Endometrial microvascular endothelial cells (primary cell): Measurements from ENCODE around the gene SNAPIN. TPM values are rescaled to one million over a fixed set of nuclear protein-coding genes. Genes with fewer than 3 reads are reported as not detected.

Experiments used
- in situ Hi-C: cut with HindIII; loops from 2 replicates; pipeline ENCODE4 v1.10.0; 2017; ENCODE audit warnings: low sequenced_read_pairs, low pct_unique_long_range_greater_than_20kb; ENCODE audit errors: inconsistent ontology term
- total RNA-seq: library from RNA; depleted of rRNA; stranded (reverse); fragments of >200 nt; gene quantifications from one replicate; pipeline ENCODE4 v1.2.3, GENCODE V29; 2015; ENCODE audit errors: inconsistent ontology term

Gene SNAPIN, protein sequence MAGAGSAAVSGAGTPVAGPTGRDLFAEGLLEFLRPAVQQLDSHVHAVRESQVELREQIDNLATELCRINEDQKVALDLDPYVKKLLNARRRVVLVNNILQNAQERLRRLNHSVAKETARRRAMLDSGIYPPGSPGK
- total RNA-seq, result 68.6 TPM

DNA sequence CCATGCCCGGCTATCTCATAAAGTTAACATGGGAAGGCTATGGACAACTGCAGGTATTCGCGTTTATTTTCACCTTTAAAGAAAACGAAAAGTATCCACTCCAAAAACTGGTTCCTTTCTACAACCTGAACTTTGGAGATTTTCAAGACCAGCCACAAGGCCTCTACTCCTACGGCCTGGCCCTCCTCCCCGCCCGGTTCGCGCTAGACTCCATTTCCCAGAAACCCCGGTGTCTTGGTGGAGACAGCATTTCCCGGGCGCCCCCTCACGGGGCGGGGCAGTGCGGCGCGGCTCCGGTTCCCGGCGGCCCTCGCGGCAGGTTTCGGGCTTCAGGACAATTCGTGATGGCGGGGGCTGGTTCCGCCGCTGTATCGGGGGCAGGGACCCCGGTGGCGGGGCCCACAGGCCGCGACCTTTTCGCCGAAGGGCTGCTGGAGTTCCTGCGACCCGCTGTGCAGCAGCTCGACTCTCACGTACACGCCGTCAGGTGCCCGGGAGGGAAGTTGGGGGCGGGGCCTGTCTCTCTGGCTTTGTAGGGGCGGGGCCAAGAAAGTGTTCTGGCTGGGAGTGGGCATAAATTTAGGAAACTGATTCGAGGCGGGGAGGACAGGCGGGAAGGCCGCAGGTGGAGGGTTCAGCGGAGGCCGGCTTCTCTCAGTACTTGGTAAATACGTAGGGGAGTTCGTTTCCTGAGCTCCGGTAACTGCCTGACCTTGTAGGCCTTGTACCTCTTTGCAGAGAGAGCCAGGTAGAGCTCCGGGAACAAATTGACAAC, at the start of gene SNAPIN:
SNAPIN (plus strand) TSS at position 304 of the 775 bp plus-strand sequence; CDS start at position 345, 41 bp downstream.
- in situ Hi-C loops, result no loop called here

DNA sequence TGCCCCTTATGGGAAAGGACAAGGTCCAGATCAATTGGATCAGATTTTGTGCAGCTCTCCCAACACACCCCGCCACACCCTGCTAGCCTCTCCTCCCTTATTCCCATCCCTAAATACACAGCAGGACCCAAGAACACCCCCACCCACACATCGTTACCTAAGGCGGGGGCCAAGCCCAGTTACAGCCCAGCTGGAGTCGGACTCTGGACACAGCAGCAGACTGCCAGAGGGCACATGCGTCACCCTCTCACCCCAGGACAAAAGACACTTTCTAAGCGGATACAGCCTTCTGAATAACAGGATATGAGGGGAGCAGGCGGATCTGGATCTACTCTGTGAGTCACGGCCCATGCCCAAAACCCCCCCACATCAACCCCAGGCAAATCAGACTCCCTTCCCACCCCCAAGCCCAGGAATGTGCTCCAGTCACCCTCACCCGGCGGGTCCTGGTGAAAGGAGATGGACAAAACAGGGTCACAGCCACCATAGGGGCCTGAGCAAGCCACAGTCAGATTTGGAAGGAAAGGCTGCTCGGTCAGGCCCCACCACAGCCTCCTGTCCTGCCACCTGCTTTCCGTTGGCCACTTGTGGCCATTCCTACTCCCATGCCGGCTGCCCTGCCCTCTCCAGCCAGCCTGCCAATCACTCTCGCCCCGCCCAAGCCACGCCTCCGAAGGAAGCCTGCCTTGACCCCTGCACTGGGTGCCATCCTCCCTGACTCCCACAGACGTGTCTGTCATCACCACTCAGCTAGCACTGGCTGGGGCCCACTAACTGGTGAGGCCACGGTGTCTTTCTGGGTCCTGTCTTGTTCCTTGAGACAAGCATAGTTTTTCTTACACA, 49.5 kb upstream of the SNAPIN start:
- in situ Hi-C loops, result no loop called here

DNA sequence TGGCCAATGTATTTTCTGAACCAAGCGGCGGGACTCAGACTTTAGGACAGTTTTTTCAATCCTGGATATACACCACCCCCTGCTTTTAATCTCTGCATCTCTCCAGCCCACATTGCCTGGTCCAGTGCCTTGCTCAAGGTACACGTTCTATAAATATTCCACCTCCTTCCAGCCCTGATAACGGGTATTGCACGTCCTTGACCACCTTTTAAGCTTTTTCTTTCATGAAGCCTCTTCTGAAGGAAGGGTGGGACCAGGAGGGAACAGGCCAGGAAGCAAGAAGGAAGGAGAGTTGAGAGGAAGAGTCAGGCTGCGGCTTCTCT, 49.0 kb upstream of the SNAPIN start:
- in situ Hi-C loops, result no loop called here

DNA sequence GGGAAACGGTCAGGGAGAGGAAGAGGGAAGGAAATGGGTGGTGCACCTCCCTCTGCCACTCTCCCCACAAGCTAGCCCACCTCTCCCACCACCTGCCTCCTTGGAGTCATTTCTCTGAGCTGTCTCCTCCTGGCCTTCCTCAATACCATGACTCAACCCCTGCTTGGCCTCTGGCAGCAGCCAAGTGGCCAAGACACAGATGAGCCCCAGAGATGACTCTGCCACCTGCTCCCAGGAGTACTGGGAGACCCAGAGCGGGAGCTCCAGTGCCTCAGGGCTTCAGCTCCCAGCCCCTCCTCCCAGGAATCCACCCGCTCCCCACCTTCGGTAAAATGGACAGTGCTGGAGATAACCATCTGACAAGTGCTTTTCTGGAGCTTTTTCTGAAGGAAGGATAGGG, 48.2 kb upstream of the SNAPIN start:
- in situ Hi-C loops, result no loop called here

DNA sequence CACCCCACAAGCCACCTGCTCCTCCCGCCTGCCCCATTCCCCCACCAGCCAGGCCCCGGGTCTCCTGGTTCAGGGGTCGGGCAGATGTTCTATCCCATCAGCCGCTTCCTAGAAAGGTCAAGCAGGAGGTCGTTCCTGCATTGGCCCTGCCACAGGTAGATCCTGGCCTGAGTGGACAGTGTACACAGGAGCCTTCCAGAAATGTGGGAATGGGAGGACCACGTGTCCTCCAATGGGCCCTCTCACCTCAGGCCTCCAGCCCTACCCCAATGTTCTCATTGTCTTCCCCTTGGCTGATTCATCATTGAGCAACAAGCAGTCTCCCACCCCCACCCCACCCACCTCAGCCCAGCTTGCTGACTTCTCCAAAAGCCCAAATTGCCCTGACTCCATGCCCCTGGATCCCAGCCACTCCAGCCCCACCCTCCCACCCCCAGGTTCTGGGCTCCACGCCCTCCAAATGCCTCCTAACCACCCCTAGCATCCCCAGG, 47.6 kb upstream of the SNAPIN start:
- in situ Hi-C loops, result no loop called here

DNA sequence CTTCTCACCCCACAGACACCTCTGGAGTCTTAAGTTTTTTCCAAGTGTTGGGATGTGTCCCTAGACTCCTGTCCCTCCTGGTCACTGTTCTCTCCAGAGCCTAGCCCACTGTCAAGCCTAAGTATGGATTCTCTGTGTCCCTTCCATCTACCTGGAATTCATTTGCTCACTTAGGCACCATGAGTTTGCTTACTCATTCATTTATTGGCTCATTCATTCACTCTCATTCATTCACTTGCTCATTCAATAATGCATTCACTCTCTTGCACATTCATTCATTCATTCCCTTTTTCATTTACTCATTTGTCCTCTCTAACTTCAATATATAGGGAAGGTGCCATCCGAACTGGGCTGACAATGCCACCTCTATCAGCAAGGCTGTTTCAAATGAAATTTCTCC, 47.1 kb upstream of the SNAPIN start:
- in situ Hi-C loops, result no loop called here

DNA sequence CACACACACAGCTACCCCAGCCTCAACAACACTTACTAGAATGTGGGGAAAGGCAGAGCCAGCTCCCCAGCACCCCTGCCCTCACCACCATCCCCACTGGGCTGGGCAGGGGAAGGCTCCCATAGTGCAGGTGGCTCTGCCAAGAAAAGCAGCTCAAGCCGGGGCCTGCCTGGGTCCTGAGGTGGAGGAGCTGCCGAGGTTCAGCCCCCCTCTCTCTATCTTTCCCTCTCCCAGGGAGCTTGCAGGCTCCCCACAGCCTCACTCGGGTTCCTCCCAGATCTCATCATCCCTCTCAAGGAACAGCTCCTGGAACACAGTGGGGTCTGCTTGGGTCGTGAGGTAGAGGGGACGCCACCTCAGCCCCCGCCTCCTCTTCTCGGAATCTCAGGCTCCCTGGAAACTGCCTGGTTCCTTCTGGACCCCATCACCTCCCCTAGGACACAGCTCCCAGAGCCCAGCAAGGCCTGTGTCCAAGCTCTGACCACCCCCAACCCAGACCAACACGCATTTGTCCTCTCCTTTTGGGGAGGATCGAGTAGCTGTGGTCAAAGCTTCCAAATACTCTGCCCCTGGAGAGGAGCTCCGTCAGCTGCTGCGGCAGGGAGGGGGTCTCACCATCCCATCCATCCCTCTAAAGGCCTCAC, 46.3 kb upstream of the SNAPIN start:
- in situ Hi-C loops, result no loop called here

DNA sequence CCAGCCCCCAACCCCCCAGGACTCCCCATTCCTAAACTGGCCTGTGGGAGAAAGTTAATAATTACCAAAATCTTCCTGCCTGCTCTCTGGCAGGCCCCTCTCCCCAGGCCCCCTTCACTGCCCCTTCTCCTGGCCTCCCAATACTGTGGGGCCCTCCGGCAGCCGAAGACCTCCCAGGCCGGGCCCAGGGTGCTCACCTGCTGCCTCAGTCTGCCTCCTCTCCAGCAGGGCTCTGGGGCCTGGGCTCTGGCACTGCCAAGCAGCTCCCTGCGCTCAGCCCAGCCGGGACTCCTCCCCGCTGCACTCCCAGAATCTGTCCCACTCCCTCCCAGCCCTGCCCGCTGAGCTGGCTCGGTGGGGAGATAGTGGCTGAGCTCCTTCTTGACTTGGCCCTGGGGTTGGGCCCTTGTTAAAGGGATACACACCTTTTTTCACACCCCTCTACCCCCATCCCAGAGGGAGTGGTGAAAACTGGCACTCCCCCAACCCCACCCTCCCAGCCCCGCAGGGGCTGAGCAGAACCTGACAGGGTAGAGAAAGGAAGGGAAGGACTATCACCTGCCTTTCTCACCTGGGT, 45.7 kb upstream of the SNAPIN start, which contains the start of gene S100A16:
S100A16 (minus strand) TSS at position 383 of the 577 bp plus-strand sequence. CDS start 4,986 bp downstream, outside the sequence.
- in situ Hi-C loops, result no loop called here

DNA sequence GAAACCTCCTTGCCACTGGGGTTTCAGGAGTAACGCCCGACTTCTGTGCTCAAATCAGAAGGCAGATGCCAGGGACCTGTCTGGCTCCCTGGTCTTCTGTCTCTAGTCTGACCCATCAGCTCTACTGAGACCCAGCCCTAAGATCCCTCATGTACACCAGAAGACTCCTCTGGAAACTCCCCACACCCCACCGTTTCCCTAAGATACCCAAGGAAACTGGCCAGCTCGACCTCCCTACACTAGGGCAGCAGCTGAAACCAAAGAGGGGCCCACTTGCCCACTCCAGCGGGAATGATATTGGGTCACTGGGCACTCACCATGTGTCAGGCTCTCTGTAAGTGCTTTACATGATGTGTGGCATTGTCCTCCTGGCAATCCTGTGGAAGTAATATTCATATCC, 45.1 kb upstream of the SNAPIN start:
- in situ Hi-C loops, result no loop called here

DNA sequence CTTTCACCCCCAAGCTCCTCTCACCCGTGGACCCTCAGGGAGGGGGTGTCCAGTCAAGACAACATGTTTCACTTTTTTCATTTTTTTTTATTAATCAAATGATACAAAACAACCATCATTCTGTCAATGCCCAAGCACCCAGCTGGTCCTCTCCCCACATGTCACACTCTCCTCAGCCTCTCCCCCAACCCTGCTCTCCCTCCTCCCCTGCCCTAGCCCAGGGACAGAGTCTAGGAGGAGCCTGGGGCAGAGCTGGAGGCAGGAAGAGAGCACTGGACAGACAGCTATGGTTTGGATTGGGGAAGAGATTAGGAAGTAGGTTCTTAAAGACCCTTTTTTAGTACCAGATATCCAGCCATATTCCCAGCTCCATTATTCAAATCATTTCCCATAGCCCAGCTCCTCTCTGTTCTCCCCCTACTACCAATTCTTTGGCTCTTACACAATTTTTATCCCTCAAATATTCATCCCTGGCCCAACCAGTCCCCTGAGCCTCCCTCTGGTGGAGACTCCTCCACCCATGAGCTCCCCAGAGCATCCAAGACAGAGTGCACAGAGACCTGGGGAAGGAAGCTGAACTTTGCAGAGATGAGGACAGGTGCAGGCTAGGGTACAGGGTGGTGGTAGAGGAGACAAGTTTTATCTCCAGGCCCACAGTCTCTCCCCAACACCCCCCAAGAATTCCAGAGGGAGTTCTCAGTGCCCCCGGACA, 44.2 kb upstream of the SNAPIN start:
- in situ Hi-C loops, result no loop called here

DNA sequence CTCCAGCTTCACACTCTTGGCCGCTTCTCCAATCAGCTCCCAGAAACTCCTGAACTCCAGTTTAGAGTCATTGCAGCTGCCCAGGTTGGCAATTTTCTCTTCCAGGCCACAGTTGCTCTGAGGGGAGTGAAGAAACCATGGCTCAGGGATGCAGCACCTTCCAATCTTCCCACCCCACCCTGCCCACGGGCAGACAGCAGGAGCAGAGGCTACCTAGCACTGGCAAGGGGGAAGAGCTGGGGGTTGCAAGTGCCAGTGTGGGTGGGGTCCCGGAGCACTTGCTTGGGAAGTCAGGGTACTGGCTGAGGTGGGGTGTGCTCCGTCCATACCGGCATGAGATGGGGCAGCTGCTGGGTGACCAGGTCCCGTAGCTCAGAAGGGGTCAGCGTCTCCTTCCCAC, 43.6 kb upstream of the SNAPIN start:
- in situ Hi-C loops, result no loop called here

DNA sequence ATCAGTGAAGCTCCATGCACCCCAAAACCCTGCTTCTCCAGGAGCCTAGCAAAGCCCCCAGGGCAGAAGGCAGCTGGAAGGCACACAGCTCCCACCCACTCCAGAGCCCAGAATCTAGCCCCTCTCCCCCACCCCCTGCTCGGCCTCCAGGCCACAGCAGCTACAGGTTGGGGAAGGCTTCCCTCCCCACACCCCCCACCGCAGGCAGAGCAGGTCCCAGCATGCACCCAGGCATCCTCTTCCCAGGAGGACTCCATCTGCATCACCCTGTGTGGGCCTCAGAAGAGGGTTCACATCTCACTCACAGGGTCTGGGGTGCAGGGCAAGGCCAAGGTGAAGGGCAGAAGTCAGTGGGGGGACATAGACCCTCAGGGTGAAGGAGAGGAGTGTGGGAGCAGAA, 43.1 kb upstream of the SNAPIN start:
- in situ Hi-C loops, result no loop called here

DNA sequence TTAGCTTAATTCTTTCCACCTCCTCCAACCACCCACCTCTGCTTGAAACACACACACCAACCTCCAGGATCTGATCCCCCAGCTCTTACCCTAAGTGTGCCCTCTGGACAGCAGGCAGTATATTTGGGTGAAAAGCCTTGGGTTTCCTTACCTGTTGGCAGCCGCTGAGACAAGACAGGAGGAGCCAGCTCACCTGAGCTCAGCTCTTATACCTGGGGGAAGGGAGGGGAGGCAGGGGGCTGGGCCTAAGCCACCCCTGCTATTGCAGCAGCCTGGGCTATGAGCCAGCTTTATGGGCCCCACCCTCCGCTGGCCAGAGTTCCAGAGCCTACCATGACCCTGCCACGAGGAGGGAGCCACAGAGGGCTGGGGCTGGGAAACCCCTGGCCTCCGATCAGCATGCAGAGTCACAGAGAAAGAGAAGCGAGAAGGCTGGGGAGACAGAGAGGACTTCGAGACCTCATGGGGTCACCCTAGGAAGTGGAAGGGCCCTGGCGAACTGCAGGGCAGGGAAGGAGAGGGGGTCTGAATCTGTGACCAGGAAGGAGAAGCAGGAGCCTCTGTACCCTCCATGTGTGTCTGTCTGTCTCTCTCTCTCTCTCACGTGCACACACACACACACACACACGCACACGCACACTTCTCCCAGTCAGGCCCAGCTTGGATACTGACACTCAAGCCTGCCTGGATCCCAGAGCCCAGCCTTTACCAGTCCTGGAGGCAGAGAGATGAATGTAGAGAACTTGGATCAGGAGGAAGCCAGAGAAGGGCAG, 42.2 kb upstream of the SNAPIN start, which contains the start of gene S100A14:
S100A14 (minus strand) TSS at position 182 of the 773 bp plus-strand sequence. CDS start 467 bp downstream, outside the sequence.
- in situ Hi-C loops, result no loop called here

DNA sequence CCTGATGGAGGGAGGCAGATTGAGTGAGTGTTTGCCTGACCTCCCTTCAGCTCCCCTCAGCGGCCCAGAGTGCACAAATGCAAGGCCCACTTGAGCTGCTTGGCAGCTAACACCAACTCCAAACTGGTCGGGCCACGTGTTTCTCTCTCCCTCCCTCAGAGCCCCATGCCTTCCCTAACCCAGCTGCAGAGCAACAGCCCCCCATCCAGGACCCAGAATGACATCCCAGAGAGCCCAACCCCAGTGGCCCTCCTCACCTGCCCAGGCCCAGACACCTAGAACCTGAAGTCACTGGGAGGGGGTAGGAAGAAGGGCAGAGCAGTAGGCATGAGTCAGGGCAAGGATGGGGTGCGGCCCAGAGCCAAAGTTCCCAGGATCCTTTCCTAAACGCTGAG, 41.6 kb upstream of the SNAPIN start:
- in situ Hi-C loops, result no loop called here

DNA sequence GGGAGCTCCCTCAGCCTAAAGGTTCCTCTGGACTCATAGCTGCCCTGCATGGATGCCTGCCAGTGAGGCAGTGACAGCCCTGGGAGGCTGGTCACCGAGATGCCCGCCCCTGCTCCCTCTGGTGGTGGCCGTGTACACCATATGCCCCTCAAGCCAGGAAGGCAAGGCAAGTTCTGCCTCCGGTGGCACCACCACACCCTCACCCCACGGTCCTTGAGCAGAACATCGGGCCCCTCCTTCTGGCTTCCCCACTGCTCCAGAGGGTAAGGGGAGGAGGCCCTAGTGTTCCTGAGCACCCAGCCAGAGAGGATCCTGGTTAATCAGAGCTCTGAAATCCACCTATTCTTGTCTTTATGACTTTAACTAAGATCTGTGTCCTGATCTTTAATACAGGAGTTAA, 40.8 kb upstream of the SNAPIN start:
- in situ Hi-C loops, result no loop called here

DNA sequence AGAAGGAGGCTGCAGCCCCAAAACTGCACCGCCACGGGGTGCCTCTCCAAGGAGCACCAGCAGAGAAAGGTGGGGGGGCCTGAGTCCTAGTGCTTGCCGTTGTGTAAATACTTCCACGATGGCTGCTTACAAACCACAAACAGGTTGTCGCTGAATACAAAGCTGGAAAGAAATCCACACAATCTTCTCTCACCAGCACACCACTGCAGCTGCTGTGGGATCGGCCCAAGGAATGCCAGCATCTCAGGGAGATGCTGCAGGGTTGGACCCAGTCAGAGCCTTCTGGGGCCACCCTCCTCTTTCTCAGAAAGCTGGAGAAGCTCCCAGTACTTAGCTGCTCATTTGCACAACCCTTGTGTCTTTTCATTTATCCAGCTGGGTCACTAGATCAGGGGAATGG, 39.3 kb upstream of the SNAPIN start:
- in situ Hi-C loops, result no loop called here

DNA sequence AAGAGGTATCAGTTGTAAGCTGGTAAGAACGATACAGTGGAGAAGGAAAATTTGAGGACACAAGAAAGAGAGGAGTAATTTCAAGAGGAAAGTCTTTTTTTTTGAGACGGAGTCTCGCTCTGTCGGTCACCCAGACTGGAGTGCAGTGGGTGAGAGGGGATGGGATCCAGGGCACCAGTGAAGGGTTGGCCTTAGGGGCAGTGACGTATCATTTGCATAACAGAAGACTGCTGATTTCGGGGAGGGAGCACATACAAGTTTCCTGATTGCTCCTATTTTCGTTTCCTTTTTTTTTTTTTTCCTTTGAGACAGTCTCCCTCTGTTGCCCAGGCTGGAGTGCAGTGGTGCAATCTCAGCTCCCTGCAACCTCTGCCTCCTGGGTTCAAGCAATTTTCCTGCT, 35.4 kb upstream of the SNAPIN start:
- in situ Hi-C loops, result no loop called here
